Measurements from ENCODE around the gene GTF2IRD1.
"Not testable (repeated sequence)": the region's sequence is repeated elsewhere in the genome, so short reads cannot be mapped to it uniquely, and the experiment has no call there.

Gene GTF2IRD1

GRCh38 chr7:74606909-74607510 lies 153.3 kb downstream of the GTF2IRD1 start:
- DNase-seq, result no peak

- DNase-seq, result no peak
Observed at GRCh38 chr7:74612015-74612829, 158.5 kb downstream of the GTF2IRD1 start.

GRCh38 chr7:74615933-74616780 lies 162.5 kb downstream of the GTF2IRD1 start:
- DNase-seq, result no peak

- peak; percentile 22 for DNase-seq
Observed at GRCh38 chr7:74617180-74617744, 163.6 kb downstream of the GTF2IRD1 start.

GRCh38 chr7:74619235-74619860 lies 165.6 kb downstream of the GTF2IRD1 start:
- no peak for DNase-seq

- no peak for DNase-seq
Observed at GRCh38 chr7:74622228-74622749, 168.6 kb downstream of the GTF2IRD1 start.

GRCh38 chr7:74623135-74623534 lies 169.4 kb downstream of the GTF2IRD1 start:
- no peak for DNase-seq

- no peak for DNase-seq
Observed at GRCh38 chr7:74625446-74625845, 171.7 kb downstream of the GTF2IRD1 start.

- no peak for DNase-seq
Observed at GRCh38 chr7:74627661-74628411, 174.1 kb downstream of the GTF2IRD1 start.

GRCh38 chr7:74632505-74632904 lies 178.8 kb downstream of the GTF2IRD1 start:
- DNase-seq, result no peak

- DNase-seq, result no peak
Observed at GRCh38 chr7:74633451-74633921, 179.8 kb downstream of the GTF2IRD1 start.

GRCh38 chr7:74637745-74638144 lies 184.0 kb downstream of the GTF2IRD1 start:
- no peak for DNase-seq

GRCh38 chr7:74650055-74650454 lies 196.3 kb downstream of the GTF2IRD1 start:
- peak; percentile 70 for DNase-seq

- not testable (repeated sequence) for DNase-seq
Observed at GRCh38 chr7:74650493-74651132, 196.9 kb downstream of the GTF2IRD1 start.

- not testable (repeated sequence) for DNase-seq
Observed at GRCh38 chr7:74651133-74651504, 197.4 kb downstream of the GTF2IRD1 start.

Data from activated T-cell treated with anti-CD3 and anti-CD28 coated beads, Interleukin-2, amount 50 U/mL, for 1 hour (primary cell).